WERI-Rb-1 (cell line): ENCODE measurements around the gene DUS4L.

Experiments
- DNase-seq: peaks from one replicate; pipeline ENCODE4 v3.0.0-alpha.2; 2020
- H3K27ac ChIP-seq: fragments of 250-450 bp; sonication (Bioruptor Pico); 2 replicates; pipeline ENCODE4 v1.5.1; 2020; ENCODE audit warnings: mild to moderate bottlenecking, moderate library complexity
- H3K27me3 ChIP-seq: fragments of 250-450 bp; sonication (Bioruptor Pico); 2 replicates; pipeline ENCODE4 v1.5.1; 2021; ENCODE audit warnings: mild to moderate bottlenecking, low read depth, moderate library complexity; ENCODE audit not compliant: insufficient read depth, severe bottlenecking
- H3K36me3 ChIP-seq: fragments of 250-450 bp; sonication (Bioruptor Pico); 2 replicates; pipeline ENCODE4 v1.5.1; 2020; ENCODE audit warnings: mild to moderate bottlenecking, moderate library complexity
- H3K4me3 ChIP-seq: 2 replicates; pipeline ENCODE4 v1.5.1; 2011; ENCODE audit warnings: low read depth, mild to moderate bottlenecking, control low read depth, low read length
- H3K9me3 ChIP-seq: fragments of 250-450 bp; sonication (Bioruptor Pico); 2 replicates; pipeline ENCODE4 v1.5.1; 2021; ENCODE audit warnings: mild to moderate bottlenecking, moderate library complexity; ENCODE audit not compliant: severe bottlenecking
- CTCF ChIP-seq: IDR thresholded peaks from 2 replicates; pipeline ENCODE4 v1.5.1; 2011; ENCODE audit warnings: low read depth, mild to moderate bottlenecking, control low read depth, inconsistent platforms, low read length

Gene DUS4L

GRCh38 chr7:107597953-107598352 lies 34.2 kb downstream of the DUS4L start:
- H3K9me3 ChIP-seq = no peaks in the 10 kb centered on the region
- DNase-seq = no peak
- H3K36me3 ChIP-seq = peaks cover 51% of the 10 kb centered on the region
- H3K27me3 ChIP-seq = no peaks in the 10 kb centered on the region
- no peak overlapping the region for H3K4me3 ChIP-seq
- H3K27ac ChIP-seq = no peak overlapping the region
- TF ChIP-seq CTCF = no peak

GRCh38 chr7:107599262-107599661 lies 35.5 kb downstream of the DUS4L start:
- no peak for TF ChIP-seq CTCF
- H3K9me3 ChIP-seq = no peaks in the 10 kb centered on the region
- no peak for DNase-seq
- no peak overlapping the region for H3K4me3 ChIP-seq
- H3K27me3 ChIP-seq = no peaks in the 10 kb centered on the region
- H3K36me3 ChIP-seq = peaks cover 48% of the 10 kb centered on the region
- no peak overlapping the region for H3K27ac ChIP-seq

GRCh38 chr7:107600816-107601215 lies 37.0 kb downstream of the DUS4L start:
- H3K27ac ChIP-seq = no peak overlapping the region
- TF ChIP-seq CTCF = no peak
- H3K27me3 ChIP-seq = no peaks in the 10 kb centered on the region
- H3K9me3 ChIP-seq = no peaks in the 10 kb centered on the region
- H3K4me3 ChIP-seq = no peak overlapping the region
- DNase-seq = no peak
- peaks cover 38% of the 10 kb centered on the region for H3K36me3 ChIP-seq

GRCh38 chr7:107605218-107605815 lies 41.5 kb downstream of the DUS4L start:
- no peaks in the 10 kb centered on the region for H3K27me3 ChIP-seq
- H3K36me3 ChIP-seq = peaks cover 17% of the 10 kb centered on the region
- DNase-seq = no peak
- no peak overlapping the region for H3K4me3 ChIP-seq
- no peaks in the 10 kb centered on the region for H3K9me3 ChIP-seq
- H3K27ac ChIP-seq = no peak overlapping the region
- TF ChIP-seq CTCF = no peak

GRCh38 chr7:107606303-107606702 lies 42.5 kb downstream of the DUS4L start:
- Histone ChIP-seq H3K36me3 (peaks cover 9% of the 10 kb centered on the region), H3K9me3 (no peaks in the 10 kb centered on the region), H3K4me3 (no peak overlapping the region), H3K27me3 (no peaks in the 10 kb centered on the region), H3K27ac (no peak overlapping the region)
- no peak for TF ChIP-seq CTCF
- no peak for DNase-seq

- H3K27me3 ChIP-seq = no peaks in the 10 kb centered on the region
- no peak overlapping the region for H3K4me3 ChIP-seq
- H3K9me3 ChIP-seq = no peaks in the 10 kb centered on the region
- DNase-seq = no peak
- H3K27ac ChIP-seq = no peak overlapping the region
- no peak for TF ChIP-seq CTCF
- H3K36me3 ChIP-seq = peaks cover 23% of the 10 kb centered on the region
These were observed 46.1 kb downstream of the DUS4L start for GRCh38 chr7:107609811-107610261.
